Fibroblast of gingiva (primary cell): ENCODE data around the gene IGF2BP3.

Experiments
- DNase-seq: peaks from one replicate; pipeline ENCODE4 v3.0.0-alpha.2; 2011; ENCODE audit warnings: low read depth

The IGF2BP3 gene

GRCh38 chr7:23260371-23260770, 209.9 kb downstream of the IGF2BP3 start:
- DNase-seq: no peak
